ENCODE data around the gene IL1RAP.

DNA sequence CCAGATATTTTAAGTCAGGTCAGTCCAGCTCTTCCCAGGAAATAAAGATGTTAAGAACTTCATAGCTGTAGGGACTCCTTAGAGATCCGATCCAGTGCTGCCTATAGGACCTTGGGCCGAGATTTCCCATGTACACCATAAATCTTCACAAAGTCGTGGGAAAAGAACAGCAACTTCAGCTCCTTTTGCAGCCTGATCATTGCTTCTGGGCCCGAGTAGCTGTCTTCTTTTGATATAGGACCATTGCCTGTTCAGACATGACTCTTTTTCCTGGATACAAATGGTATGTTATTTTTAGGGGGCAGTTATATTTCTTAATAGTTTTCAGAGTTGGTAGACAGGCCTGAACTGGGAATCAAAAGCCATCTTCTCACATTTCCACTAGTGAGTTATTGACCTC, 20.5 kb downstream of the IL1RAP start:
- TF ChIP-seq, protein P1, sequence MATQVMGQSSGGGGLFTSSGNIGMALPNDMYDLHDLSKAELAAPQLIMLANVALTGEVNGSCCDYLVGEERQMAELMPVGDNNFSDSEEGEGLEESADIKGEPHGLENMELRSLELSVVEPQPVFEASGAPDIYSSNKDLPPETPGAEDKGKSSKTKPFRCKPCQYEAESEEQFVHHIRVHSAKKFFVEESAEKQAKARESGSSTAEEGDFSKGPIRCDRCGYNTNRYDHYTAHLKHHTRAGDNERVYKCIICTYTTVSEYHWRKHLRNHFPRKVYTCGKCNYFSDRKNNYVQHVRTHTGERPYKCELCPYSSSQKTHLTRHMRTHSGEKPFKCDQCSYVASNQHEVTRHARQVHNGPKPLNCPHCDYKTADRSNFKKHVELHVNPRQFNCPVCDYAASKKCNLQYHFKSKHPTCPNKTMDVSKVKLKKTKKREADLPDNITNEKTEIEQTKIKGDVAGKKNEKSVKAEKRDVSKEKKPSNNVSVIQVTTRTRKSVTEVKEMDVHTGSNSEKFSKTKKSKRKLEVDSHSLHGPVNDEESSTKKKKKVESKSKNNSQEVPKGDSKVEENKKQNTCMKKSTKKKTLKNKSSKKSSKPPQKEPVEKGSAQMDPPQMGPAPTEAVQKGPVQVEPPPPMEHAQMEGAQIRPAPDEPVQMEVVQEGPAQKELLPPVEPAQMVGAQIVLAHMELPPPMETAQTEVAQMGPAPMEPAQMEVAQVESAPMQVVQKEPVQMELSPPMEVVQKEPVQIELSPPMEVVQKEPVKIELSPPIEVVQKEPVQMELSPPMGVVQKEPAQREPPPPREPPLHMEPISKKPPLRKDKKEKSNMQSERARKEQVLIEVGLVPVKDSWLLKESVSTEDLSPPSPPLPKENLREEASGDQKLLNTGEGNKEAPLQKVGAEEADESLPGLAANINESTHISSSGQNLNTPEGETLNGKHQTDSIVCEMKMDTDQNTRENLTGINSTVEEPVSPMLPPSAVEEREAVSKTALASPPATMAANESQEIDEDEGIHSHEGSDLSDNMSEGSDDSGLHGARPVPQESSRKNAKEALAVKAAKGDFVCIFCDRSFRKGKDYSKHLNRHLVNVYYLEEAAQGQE (IDR thresholded peaks at IDR 0.05; ENCODE audit: insufficient replicate concordance, low read depth) = no peak
- TF ChIP-seq, protein P2, sequence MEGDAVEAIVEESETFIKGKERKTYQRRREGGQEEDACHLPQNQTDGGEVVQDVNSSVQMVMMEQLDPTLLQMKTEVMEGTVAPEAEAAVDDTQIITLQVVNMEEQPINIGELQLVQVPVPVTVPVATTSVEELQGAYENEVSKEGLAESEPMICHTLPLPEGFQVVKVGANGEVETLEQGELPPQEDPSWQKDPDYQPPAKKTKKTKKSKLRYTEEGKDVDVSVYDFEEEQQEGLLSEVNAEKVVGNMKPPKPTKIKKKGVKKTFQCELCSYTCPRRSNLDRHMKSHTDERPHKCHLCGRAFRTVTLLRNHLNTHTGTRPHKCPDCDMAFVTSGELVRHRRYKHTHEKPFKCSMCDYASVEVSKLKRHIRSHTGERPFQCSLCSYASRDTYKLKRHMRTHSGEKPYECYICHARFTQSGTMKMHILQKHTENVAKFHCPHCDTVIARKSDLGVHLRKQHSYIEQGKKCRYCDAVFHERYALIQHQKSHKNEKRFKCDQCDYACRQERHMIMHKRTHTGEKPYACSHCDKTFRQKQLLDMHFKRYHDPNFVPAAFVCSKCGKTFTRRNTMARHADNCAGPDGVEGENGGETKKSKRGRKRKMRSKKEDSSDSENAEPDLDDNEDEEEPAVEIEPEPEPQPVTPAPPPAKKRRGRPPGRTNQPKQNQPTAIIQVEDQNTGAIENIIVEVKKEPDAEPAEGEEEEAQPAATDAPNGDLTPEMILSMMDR (IDR thresholded peaks at IDR 0.05; ENCODE audit: insufficient read depth, low read length) = no peak
